Ascending aorta (tissue), 2 donors: ENCODE data around the gene PTPRA. TPM values are rescaled to one million over a fixed set of nuclear protein-coding genes. Genes with fewer than 3 reads are reported as not detected.
"Not testable (repeated sequence)": the region's sequence is repeated elsewhere in the genome, so short reads cannot be mapped to it uniquely, and the experiment has no call there.

ENCODE experiments used
- DNase-seq, 2 donors: peaks; one replicate each; pipeline ENCODE4 v3.0.0-alpha.2; 2019; ENCODE audit warnings: low spot score in 2 of 2
- H3K27ac ChIP-seq, 2 donors: fragments of 200-600 bp; sonication (generic); one replicate each; pipeline ENCODE4 v1.5.1; 2016 to 2017; ENCODE audit warnings: mild to moderate bottlenecking in 1 of 2
- H3K27me3 ChIP-seq: fragments of 200-600 bp; sonication (generic); one replicate; pipeline ENCODE4 v1.5.1; 2017
- H3K36me3 ChIP-seq, 2 donors: fragments of 200-600 bp; sonication (generic); one replicate each; pipeline ENCODE4 v1.5.1; 2016
- H3K4me1 ChIP-seq, 2 donors: fragments of 200-600 bp; sonication (generic); one replicate each; pipeline ENCODE4 v1.5.1; 2016 to 2017; ENCODE audit warnings: mild to moderate bottlenecking in 1 of 2
- H3K4me3 ChIP-seq, 2 donors: fragments of 200-600 bp; sonication (generic); one replicate each; pipeline ENCODE4 v1.5.1; 2016 to 2017; ENCODE audit warnings: mild to moderate bottlenecking in 1 of 2
- H3K9me3 ChIP-seq, 2 donors: fragments of 200-600 bp; sonication (generic); one replicate each; pipeline ENCODE4 v1.5.1; 2016
- intact Hi-C: fragments of 100-400 bp; cut with DNase I; formaldehyde crosslinking; loops from one replicate; pipeline ENCODE4 v1.15.1; 2023
- total RNA-seq: library from RNA; depleted of rRNA; stranded (reverse); fragments of >200 nt; gene quantifications from one replicate; pipeline ENCODE4 v1.1.0, GENCODE V29; 2016
- TF ChIP-seq, protein P1 (sequence below), 3 experiments: fragments of 200-600 bp in 2 of 3; fragments of 450-650 bp in 1 of 3; sonication (generic) in 2 of 3; IDR thresholded peaks; one replicate each; pipeline ENCODE4 v1.5.1; 2016 to 2019; ENCODE audit warnings: antibody characterized with exemption in 3 of 3, mild to moderate bottlenecking in 1 of 3, moderate library complexity in 1 of 3

PTPRA gene
- total RNA-seq, 1 donor from 2014 or later, result 24.2 TPM

DNA sequence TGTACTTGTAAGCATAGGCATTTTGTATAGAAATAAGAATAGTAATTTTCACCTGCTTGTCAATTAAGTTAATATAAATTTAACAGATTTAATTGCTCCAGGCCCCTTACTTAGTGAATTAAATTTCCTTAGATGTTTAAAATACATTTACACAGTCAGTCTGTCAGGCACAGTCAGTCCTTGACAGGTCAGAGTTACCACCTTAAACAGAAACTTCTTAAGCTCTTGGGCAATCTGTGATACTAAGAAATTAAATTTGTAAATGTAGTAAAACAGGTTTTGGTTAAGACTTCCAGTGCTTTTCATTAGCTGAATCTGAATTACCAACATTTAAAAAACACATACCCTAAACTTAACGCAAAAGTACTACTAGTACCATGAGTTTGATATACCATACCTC lies 15.9 kb downstream of the PTPRA start:
- no peaks in the 10 kb centered on the region for H3K4me1 ChIP-seq
- no peaks in the 10 kb centered on the region for H3K27me3 ChIP-seq
- intact Hi-C loops, result no loop called here
- TF ChIP-seq, protein P1, sequence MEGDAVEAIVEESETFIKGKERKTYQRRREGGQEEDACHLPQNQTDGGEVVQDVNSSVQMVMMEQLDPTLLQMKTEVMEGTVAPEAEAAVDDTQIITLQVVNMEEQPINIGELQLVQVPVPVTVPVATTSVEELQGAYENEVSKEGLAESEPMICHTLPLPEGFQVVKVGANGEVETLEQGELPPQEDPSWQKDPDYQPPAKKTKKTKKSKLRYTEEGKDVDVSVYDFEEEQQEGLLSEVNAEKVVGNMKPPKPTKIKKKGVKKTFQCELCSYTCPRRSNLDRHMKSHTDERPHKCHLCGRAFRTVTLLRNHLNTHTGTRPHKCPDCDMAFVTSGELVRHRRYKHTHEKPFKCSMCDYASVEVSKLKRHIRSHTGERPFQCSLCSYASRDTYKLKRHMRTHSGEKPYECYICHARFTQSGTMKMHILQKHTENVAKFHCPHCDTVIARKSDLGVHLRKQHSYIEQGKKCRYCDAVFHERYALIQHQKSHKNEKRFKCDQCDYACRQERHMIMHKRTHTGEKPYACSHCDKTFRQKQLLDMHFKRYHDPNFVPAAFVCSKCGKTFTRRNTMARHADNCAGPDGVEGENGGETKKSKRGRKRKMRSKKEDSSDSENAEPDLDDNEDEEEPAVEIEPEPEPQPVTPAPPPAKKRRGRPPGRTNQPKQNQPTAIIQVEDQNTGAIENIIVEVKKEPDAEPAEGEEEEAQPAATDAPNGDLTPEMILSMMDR (IDR thresholded peaks at IDR 0.05), result no peak
- H3K27ac ChIP-seq, result no peak overlapping the region
- no peak for DNase-seq
- no peaks in the 10 kb centered on the region for H3K9me3 ChIP-seq
- no peak overlapping the region for H3K4me3 ChIP-seq
- no peaks in the 10 kb centered on the region for H3K36me3 ChIP-seq

DNA sequence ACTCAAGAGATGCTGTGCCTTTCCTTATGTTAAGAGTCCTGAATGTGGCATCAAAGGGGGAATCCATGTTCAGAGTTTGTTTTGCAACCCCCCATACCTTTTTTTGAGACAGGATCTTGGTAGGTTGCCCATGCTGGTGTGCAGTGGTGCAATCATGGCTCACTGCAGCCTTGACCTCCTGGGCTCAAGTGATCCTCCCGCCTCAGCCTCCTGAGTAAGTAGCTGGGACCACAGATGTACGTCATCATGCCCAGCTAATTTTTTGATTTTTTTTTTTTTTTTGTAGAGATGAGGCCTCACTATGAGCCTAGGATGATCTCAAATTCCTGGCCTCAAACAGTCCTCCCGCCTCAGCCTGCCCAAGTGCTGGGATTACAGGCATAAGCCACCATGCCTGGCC lies 16.5 kb downstream of the PTPRA start:
- TF ChIP-seq, protein P1 (IDR thresholded peaks at IDR 0.05), result no peak
- H3K27me3 ChIP-seq, result no peaks in the 10 kb centered on the region
- no peaks in the 10 kb centered on the region for H3K36me3 ChIP-seq
- intact Hi-C loops, result no loop called here
- H3K27ac ChIP-seq, result no peak overlapping the region
- H3K9me3 ChIP-seq, result peaks cover 0 to 2% of the 10 kb centered on the region in 2 donors
- no peak for DNase-seq
- no peak overlapping the region for H3K4me3 ChIP-seq
- no peaks in the 10 kb centered on the region for H3K4me1 ChIP-seq

DNA sequence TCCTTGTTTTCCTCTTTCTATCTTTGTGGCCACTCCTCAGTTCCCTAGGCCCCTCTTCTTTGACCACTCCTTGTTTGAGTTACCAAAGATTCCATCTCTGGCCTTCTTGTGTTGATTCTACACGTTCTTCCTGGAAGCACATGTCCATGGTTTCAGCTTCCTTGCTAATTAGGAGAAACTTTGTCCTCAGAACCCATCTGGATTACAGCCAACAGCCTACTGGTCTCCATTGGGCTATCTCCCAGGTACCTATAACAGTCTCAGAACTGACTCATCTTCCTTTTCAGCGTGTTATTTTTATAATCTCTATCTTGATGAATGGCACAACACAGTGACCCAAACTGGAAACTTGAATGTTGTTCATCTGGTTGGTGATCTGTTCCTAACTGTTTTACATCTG lies 17.5 kb downstream of the PTPRA start:
- TF ChIP-seq, protein P1 (IDR thresholded peaks at IDR 0.05), result no peak
- intact Hi-C loops, result no loop called here
- no peak overlapping the region for H3K27ac ChIP-seq
- no peaks in the 10 kb centered on the region for H3K36me3 ChIP-seq
- no peaks in the 10 kb centered on the region for H3K27me3 ChIP-seq
- DNase-seq, result no peak
- peaks cover 0 to 10% of the 10 kb centered on the region in 2 donors for H3K9me3 ChIP-seq
- H3K4me1 ChIP-seq, result no peaks in the 10 kb centered on the region
- H3K4me3 ChIP-seq, result no peak overlapping the region

DNA sequence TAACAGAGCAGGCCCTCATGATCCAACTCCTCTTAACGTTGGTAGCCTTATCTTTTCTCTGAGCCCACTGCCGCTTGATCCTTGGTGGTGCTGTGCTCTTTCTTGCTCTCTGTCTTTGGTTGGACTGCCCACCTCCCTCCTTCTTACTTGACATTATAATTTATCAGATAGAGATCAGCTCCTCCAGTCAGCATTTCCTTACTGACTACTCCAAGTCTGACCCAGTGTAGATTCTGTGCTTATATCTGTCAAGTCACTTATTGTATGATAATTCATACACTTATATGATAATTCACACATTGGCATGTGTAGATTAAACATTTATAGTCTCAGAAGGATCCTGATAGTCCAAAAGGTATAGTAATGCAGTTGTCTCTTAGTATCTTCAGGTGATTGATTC lies 18.1 kb downstream of the PTPRA start:
- H3K27ac ChIP-seq, result no peak overlapping the region
- peaks cover 0 to 10% of the 10 kb centered on the region in 2 donors for H3K9me3 ChIP-seq
- intact Hi-C loops, result no loop called here

DNA sequence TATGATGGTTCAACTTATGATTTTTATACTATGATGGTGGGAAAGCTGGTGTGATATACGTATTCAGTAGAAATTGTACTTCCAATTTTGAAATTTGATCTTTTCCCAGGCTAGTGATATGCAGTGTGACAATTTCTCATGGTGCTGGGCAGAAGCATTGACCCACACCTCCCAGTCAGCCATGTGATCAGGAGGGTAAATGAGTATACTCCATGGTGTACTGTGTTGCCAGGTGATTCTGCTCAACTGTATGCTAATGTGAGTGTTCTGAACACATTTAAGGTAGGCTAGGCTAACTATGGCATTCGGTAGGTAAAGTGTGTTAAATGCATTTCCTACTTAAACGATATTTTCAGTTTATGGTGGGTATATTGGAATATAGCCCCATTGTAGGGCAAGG lies 19.1 kb downstream of the PTPRA start:
- H3K36me3 ChIP-seq, result no peaks in the 10 kb centered on the region
- no peaks in the 10 kb centered on the region for H3K4me1 ChIP-seq
- peaks cover 0 to 10% of the 10 kb centered on the region in 2 donors for H3K9me3 ChIP-seq
- DNase-seq, result no peak
- H3K27ac ChIP-seq, result no peak overlapping the region
- no peak overlapping the region for H3K4me3 ChIP-seq
- TF ChIP-seq, protein P1 (IDR thresholded peaks at IDR 0.05), result no peak
- intact Hi-C loops, result no loop called here
- H3K27me3 ChIP-seq, result no peaks in the 10 kb centered on the region

More for the DNA sequence above, 18.1 kb downstream of the PTPRA start:
- TF ChIP-seq, protein P1 (IDR thresholded peaks at IDR 0.05), result no peak
- H3K4me3 ChIP-seq, result no peak overlapping the region
- H3K4me1 ChIP-seq, result no peaks in the 10 kb centered on the region
- no peaks in the 10 kb centered on the region for H3K36me3 ChIP-seq
- H3K27me3 ChIP-seq, result no peaks in the 10 kb centered on the region
- DNase-seq, result no peak

DNA sequence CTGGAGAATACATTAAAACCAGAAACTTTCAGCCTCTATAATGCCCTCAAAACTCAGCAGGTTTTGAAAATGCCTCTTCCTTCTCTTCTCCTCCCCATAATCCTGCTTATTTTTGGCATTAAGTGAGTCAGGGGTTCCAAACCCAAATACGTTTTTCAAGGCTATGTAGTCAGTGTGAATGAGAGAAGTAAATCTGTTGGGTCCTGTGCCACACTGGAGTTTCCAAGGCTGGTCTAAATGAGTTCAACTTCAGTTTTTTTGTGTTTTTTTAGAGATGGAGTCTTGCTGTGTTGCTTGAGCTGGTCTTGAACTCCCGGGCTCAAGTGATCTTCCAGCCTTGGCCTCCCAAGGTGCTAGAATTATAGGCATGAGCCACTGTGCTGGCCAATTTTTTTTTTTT lies 20.9 kb downstream of the PTPRA start:
- no peak overlapping the region for H3K4me3 ChIP-seq
- no peaks in the 10 kb centered on the region for H3K36me3 ChIP-seq
- H3K27me3 ChIP-seq, result no peaks in the 10 kb centered on the region
- intact Hi-C loops, result no loop called here
- H3K9me3 ChIP-seq, result peaks cover 0 to 10% of the 10 kb centered on the region in 2 donors
- DNase-seq, result no peak
- no peak overlapping the region for H3K27ac ChIP-seq
- TF ChIP-seq, protein P1 (IDR thresholded peaks at IDR 0.05), result no peak
- no peaks in the 10 kb centered on the region for H3K4me1 ChIP-seq

DNA sequence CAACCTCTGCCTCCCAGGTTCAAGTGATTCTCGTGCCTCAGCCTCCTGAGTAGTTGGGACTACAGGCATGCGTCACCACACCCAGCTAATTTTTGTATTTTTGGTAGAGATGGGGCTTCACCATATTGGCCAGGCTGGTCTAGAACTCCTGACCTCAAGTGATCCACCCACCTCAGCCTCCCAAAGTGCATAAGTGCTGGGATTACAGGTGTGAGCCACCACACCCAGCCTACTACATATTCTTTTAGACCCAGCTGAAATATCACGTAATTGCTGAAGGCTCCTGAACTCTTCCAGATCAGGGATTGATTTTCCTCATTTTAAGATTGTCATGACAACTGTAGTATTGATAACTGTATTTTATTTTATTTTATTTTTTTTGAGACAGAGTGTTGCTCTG lies 21.9 kb downstream of the PTPRA start:
- H3K4me1 ChIP-seq, DNase-seq, H3K9me3 ChIP-seq, intact Hi-C loops, H3K27ac ChIP-seq, H3K4me3 ChIP-seq, H3K36me3 ChIP-seq, H3K27me3 ChIP-seq: not testable (repeated sequence)
